CD4-positive, alpha-beta T cell treated with Interleukin-15 for 4 hours (primary cell): ENCODE results near the gene PLCD3.
A peak's percentile ranks its signal among the peaks of the same experiment; 100 is the strongest.

Experiments used
- DNase-seq: peaks from one replicate; pipeline ENCODE4 v3.0.0-alpha.2; 2020; ENCODE audit warnings: low spot score

Gene PLCD3

GRCh38 chr17:45073414-45074070 is 58.8 kb downstream of the PLCD3 start:
- DNase-seq = no peak

- no peak for DNase-seq
Observed at GRCh38 chr17:45070809-45071208, 61.5 kb downstream of the PLCD3 start.

GRCh38 chr17:45070001-45070400 is 62.3 kb downstream of the PLCD3 start:
- DNase-seq = no peak

- DNase-seq = no peak
Observed at GRCh38 chr17:45067637-45068036, 64.7 kb downstream of the PLCD3 start.

- no peak for DNase-seq
Observed at GRCh38 chr17:45063198-45063597, 69.1 kb downstream of the PLCD3 start.

- no peak for DNase-seq
Observed at GRCh38 chr17:45061606-45062205, 70.6 kb downstream of the PLCD3 start.

- DNase-seq = peak; percentile 99
Observed at GRCh38 chr17:45060797-45061605, 71.3 kb downstream of the PLCD3 start, which contains the start of gene NMT1. NMT1 (plus strand) TSS chr17:45061317; CDS start chr17:45061330, 13 bp downstream.

- no peak for DNase-seq
Observed at GRCh38 chr17:45060382-45060796, 71.9 kb downstream of the PLCD3 start.
